GM12873 (cell line): Measurements from ENCODE around the gene AASDH.

ENCODE experiments used
- TF ChIP-seq, protein P1 (sequence below): IDR thresholded peaks from 2 replicates; pipeline ENCODE4 v1.5.1; 2012; ENCODE audit warnings: low read depth, mild to moderate bottlenecking, moderate library complexity, low read length, control low read depth; ENCODE audit not compliant: insufficient read depth; ENCODE audit errors: missing control alignments

Gene AASDH

DNA sequence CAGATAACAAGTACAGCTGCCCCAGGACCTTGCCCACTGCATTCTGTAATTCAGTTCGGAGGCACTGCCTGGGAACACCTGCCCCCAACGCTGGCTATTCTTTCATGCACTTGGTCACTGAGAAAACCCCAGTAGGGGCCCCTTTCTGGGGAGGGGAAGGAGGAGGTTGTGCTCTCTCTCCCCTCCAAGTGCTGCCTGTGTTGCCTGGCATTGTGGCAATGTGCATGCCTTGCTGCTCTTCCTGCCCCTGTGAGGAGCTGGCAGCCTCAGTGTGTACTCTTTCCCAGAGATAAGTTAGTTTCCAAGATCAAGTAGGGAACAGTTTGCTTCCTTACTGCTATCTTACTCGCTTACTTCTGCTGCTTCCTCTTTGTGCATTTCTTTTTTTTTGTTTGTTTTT, 90.8 kb downstream of the AASDH start:
- TF ChIP-seq, protein P1, sequence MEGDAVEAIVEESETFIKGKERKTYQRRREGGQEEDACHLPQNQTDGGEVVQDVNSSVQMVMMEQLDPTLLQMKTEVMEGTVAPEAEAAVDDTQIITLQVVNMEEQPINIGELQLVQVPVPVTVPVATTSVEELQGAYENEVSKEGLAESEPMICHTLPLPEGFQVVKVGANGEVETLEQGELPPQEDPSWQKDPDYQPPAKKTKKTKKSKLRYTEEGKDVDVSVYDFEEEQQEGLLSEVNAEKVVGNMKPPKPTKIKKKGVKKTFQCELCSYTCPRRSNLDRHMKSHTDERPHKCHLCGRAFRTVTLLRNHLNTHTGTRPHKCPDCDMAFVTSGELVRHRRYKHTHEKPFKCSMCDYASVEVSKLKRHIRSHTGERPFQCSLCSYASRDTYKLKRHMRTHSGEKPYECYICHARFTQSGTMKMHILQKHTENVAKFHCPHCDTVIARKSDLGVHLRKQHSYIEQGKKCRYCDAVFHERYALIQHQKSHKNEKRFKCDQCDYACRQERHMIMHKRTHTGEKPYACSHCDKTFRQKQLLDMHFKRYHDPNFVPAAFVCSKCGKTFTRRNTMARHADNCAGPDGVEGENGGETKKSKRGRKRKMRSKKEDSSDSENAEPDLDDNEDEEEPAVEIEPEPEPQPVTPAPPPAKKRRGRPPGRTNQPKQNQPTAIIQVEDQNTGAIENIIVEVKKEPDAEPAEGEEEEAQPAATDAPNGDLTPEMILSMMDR: no peak

DNA sequence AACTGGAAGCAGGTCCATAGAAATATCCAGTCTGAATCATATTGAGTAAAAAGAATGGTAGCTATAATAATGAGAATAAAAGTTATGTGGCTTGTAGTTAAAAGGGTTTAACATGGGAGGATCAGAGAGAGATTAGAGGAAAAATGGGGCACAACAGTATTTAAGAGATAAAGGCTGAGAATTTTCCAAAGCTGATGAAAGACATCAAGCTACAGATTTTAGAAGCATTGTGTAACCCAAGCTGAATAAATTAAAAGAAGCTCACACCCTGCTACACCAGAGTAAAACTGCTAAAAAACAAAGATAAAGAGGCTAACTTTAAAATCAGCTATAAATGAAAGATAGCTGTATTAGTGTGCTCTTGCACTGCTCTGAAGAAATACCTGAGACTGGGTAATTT, 94.2 kb downstream of the AASDH start:
- TF ChIP-seq, protein P1: no peak

DNA sequence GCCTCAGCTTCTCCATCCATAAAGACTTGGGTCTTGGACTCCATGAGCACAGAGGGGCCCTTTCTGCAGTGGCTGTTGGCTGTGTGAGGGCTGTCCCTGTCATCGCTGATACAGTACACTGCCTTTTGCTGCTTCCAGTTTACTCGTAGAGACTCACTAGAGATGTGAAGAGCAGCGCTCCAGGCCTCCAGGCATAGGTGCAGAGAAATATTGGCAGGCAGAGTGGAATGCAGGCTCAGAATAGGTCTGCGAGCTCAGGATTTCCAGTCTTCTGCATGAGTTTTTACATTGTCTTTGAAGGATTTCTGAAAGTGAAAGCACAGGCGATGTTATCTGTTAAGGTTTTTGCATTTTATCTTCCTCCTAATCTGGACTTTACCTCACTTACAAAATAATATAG, 97.4 kb downstream of the AASDH start:
- TF ChIP-seq, protein P1: no peak

DNA sequence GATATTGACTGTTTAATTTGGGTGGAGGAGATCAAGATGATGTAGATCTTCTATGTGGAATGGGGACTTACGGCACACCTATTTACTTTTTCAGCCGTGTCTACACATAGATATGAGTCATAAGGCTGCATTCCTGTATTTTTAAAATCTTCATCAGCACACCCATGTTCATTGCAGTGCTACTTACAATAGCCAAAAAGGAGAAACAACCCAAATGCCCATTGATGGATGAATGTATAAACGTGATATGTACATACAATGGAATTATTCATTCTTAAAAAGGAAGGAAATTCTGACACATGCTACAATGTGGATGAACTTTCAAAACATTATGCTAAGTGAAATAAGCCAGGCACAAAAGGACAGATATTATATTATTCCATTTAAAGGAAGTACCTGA, 98.6 kb downstream of the AASDH start:
- TF ChIP-seq, protein P1: no peak
